Natural killer cell (primary cell): ENCODE results near the gene ALPI. TPM values are rescaled to one million over a fixed set of nuclear protein-coding genes. Genes with fewer than 3 reads are reported as not detected.

Source experiments
- ATAC-seq, 3 donors: fragments of 150-1000 bp in 2 of 3; fragments of 200-7000 bp in 1 of 3; cut with Tn5 transposase; 1 replicate in 1 of 3; 2 replicates in 2 of 3; pipeline ENCODE4 v1.10.0; 2021; ENCODE audit warnings: mild to moderate bottlenecking in 2 of 3, moderate library complexity in 2 of 3
- DNase-seq, 2 donors: peaks; one replicate each; pipeline versions ENCODE4 v3.0.0 to v3.0.0-alpha.2; 2013 to 2021; ENCODE audit warnings: mixed read lengths in 1 of 2
- H3K27ac ChIP-seq: one replicate; pipeline ENCODE4 v1.5.1; 2013; ENCODE audit warnings: mild to moderate bottlenecking, low read length
- H3K27me3 ChIP-seq: one replicate; pipeline ENCODE4 v1.6.1; 2013; ENCODE audit warnings: low read length; ENCODE audit not compliant: control insufficient read depth, insufficient read depth
- H3K36me3 ChIP-seq: one replicate; pipeline ENCODE4 v1.6.1; 2013; ENCODE audit warnings: low read length; ENCODE audit not compliant: control insufficient read depth, insufficient read depth
- H3K4me1 ChIP-seq: one replicate; pipeline ENCODE4 v1.6.1; 2013; ENCODE audit warnings: low read length; ENCODE audit not compliant: control insufficient read depth, insufficient read depth
- H3K4me3 ChIP-seq: one replicate; pipeline ENCODE4 v1.5.1; 2013; ENCODE audit warnings: low read length
- H3K9me3 ChIP-seq: one replicate; pipeline ENCODE4 v1.6.1; 2013; ENCODE audit warnings: low read length; ENCODE audit not compliant: control insufficient read depth, insufficient read depth
- H3K27ac Mint-ChIP-seq, 2 donors: one replicate each; pipeline ENCODE4 v1.8.0; 2022; ENCODE audit warnings: mild to moderate bottlenecking in 2 of 2, mixed read lengths in 2 of 2, moderate library complexity in 1 of 2
- H3K27me3 Mint-ChIP-seq, 2 donors: one replicate each; pipeline ENCODE4 v1.8.0; 2022; ENCODE audit warnings: low read depth in 2 of 2, mixed read lengths in 2 of 2
- H3K36me3 Mint-ChIP-seq: one replicate; pipeline ENCODE4 v1.8.0; 2022; ENCODE audit warnings: mixed read lengths
- H3K4me1 Mint-ChIP-seq, 2 donors: one replicate each; pipeline ENCODE4 v1.8.0; 2022; ENCODE audit warnings: mixed read lengths in 2 of 2
- H3K4me3 Mint-ChIP-seq: one replicate; pipeline ENCODE4 v1.8.0; 2022; ENCODE audit warnings: mild to moderate bottlenecking, moderate library complexity, mixed read lengths
- H3K9me3 Mint-ChIP-seq, 2 donors: one replicate each; pipeline ENCODE4 v1.8.0; 2022; ENCODE audit warnings: mixed read lengths in 2 of 2
- WGBS: methylation state at CpG from one replicate; pipeline ENCODE4 v1.1.7; 2013; ENCODE audit warnings: missing lambda C conversion rate; ENCODE audit not compliant: insufficient coverage; 5-methylcytosine and 5-hydroxymethylcytosine counted together
- intact Hi-C: fragments of 100-400 bp; cut with micrococcal nuclease; formaldehyde crosslinking; loops from one replicate; pipeline ENCODE4 v1.14.2; 2022
- total RNA-seq, 4 donors: library from RNA; stranded (reverse); fragments of 120-200 nt in 1 of 4; gene quantifications; one replicate each; pipeline versions ENCODE4 v1.2.3 to v1.2.4, GENCODE V29; 2013 to 2022
- TF ChIP-seq, protein P1 (sequence below): fragments of 200-600 bp; IDR thresholded peaks from one replicate; pipeline ENCODE4 v1.8.0; 2022; ENCODE audit warnings: antibody characterized with exemption

ALPI gene
- total RNA-seq, 3 donors from 2014 or later (not counting 1 experiment from before 2014, with no cell fraction given), result not detected

DNA sequence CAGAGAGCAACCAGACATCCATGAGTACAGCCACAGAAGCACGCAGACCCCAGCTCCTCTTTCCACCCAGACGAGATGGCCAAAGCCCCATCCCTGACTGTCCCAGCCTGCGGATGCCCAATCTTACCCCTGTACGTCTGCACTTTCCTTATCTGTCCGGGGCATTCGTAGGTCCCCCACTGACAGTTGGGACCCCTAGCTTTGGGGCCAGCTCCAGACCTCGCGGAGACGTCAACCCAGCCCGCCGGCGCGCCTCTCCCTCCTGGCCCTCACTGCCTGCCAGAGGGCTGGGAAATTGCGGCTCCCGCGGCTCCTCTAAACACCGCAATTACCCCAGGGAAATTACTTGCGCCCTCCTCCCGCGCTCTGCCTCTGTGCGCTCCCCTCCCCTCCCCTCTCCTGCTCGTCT lies 29.4 kb downstream of the ALPI start:
- no peak overlapping the region for H3K27ac Mint-ChIP-seq
- ATAC-seq (no peak), DNase-seq (no peak)
- 10% methylated on average over 22 of the region's 22 CpGs for WGBS
- intact Hi-C loops, result no loop called here
- Histone ChIP-seq H3K4me1 (peaks cover 6% of the 10 kb centered on the region), H3K27me3 (peaks cover 8% of the 10 kb centered on the region), H3K9me3 (no peaks in the 10 kb centered on the region), H3K36me3 (no peaks in the 10 kb centered on the region), H3K4me3 (no peak overlapping the region), H3K27ac (no peak overlapping the region)
- TF ChIP-seq, protein P1, sequence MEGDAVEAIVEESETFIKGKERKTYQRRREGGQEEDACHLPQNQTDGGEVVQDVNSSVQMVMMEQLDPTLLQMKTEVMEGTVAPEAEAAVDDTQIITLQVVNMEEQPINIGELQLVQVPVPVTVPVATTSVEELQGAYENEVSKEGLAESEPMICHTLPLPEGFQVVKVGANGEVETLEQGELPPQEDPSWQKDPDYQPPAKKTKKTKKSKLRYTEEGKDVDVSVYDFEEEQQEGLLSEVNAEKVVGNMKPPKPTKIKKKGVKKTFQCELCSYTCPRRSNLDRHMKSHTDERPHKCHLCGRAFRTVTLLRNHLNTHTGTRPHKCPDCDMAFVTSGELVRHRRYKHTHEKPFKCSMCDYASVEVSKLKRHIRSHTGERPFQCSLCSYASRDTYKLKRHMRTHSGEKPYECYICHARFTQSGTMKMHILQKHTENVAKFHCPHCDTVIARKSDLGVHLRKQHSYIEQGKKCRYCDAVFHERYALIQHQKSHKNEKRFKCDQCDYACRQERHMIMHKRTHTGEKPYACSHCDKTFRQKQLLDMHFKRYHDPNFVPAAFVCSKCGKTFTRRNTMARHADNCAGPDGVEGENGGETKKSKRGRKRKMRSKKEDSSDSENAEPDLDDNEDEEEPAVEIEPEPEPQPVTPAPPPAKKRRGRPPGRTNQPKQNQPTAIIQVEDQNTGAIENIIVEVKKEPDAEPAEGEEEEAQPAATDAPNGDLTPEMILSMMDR, result no peak
- H3K36me3 Mint-ChIP-seq, result no peaks in the 10 kb centered on the region
- H3K4me1 Mint-ChIP-seq, result peaks cover 4 to 5% of the 10 kb centered on the region in 2 donors
- peaks cover 24 to 27% of the 10 kb centered on the region in 2 donors for H3K27me3 Mint-ChIP-seq
- no peak overlapping the region for H3K4me3 Mint-ChIP-seq
- no peaks in the 10 kb centered on the region for H3K9me3 Mint-ChIP-seq

DNA sequence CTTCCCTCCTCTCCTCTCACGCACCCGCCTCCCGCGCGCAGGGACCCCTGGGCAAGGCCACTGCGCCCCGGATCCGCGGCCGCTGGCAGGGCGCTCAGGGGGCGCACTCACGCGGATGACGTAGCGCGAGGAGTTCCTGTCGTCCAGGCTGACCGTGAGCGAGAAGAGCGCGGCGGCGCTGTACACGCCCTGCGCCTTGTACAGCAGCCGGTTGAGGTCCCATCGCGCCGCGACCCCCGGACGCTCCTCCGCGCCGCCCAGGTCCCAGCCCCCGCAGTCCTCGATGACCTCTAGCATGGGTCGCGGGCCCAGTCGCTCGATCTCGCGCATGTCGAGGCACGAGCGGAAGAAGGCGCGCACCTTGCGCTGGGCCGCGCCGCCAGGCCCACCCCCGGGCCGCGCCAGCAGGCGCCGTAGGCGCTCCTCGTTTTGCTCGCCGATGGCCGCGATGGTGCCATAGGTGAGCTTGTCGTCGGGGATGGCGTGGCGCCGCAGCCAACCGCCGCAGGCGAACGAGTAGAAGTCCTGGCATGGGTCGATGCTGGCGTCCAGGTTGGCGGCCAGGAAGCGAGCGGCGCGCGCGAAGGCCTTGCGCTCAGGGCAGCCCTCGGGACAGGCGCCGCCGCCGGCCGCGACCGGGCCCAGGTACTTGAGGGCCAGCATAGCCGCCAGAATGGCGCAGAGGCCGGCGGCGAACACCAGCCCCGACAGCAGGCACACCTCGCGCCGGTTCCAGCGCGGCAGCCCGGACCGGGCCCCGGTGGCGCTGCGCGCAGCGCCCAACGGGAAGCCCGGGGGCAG lies 30.0 kb downstream of the ALPI start:
- intact Hi-C loops, result no loop called here
- Histone ChIP-seq H3K36me3 (no peaks in the 10 kb centered on the region), H3K27me3 (peaks cover 8% of the 10 kb centered on the region), H3K9me3 (no peaks in the 10 kb centered on the region), H3K27ac (no peak overlapping the region), H3K4me1 (peaks cover 6% of the 10 kb centered on the region), H3K4me3 (no peak overlapping the region)
- Mint-ChIP-seq H3K36me3 (no peaks in the 10 kb centered on the region), H3K27ac (no peak overlapping the region), H3K4me3 (no peak overlapping the region), H3K9me3 (no peaks in the 10 kb centered on the region), H3K27me3 (peaks cover 27 to 28% of the 10 kb centered on the region in 2 donors), H3K4me1 (peaks cover 4 to 5% of the 10 kb centered on the region in 2 donors)
- 8% methylated on average over 111 of the region's 111 CpGs for WGBS
- no peak for DNase-seq
- TF ChIP-seq, protein P1, result no peak
- no peak for ATAC-seq

DNA sequence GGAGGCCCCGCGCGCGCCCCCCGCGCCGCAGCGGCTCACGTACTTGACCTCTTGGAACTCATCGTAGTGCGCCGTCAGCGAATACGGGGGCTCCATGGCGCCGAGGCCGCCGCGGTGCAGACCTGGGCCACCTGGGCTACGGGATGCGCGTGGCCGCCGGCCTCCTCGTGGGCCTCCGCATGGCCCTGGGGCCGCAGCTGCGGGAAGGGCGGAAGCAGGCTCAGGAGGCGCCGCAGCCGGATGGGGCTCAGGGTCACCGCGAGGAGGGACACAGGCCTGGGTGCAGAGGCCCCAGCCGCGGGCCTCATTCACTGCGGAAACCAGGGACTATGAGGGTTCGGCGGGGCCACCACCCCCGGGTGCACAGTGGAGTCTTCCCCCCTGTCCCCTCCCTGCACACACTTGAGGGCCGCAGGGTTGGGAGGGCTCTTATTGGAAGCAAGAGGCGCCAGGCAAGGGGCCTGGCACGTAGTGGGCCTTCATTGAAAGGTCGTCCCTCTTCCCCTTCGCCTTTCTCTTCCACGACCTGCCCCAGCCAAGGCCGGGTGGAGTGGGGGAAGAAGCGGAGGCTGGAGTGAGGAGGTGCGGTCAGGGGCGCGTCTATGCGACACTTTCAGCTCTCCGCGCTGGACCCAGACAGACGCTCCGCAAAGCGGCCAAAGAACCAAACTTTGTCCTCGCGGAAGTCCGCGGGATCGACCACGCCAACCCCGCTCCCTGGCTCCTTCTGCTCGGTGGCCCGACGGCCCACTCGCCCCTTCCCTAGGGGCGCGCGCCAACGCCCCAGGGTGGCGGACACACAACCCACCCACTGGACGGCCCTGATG lies 30.8 kb downstream of the ALPI start:
- Histone ChIP-seq H3K4me3 (no peak overlapping the region), H3K27me3 (peaks cover 8% of the 10 kb centered on the region), H3K4me1 (peaks cover 6% of the 10 kb centered on the region), H3K36me3 (no peaks in the 10 kb centered on the region), H3K27ac (no peak overlapping the region), H3K9me3 (no peaks in the 10 kb centered on the region)
- WGBS, result 7% methylated on average over 73 of the region's 74 CpGs
- Mint-ChIP-seq H3K27ac (no peak overlapping the region), H3K9me3 (no peaks in the 10 kb centered on the region), H3K4me3 (no peak overlapping the region), H3K36me3 (no peaks in the 10 kb centered on the region), H3K27me3 (peaks cover 28 to 31% of the 10 kb centered on the region in 2 donors), H3K4me1 (peaks cover 4 to 5% of the 10 kb centered on the region in 2 donors)
- DNase-seq (no peak), ATAC-seq (no peak)
- TF ChIP-seq, protein P1, result no peak
- intact Hi-C loops, result no loop called here
